GM23248 (cell line): Measurements from ENCODE around the gene ADAMTSL4.

Experiments
- EZH2 ChIP-seq: fragments of 200-600 bp; sonication (generic); IDR thresholded peaks from 2 replicates; pipeline ENCODE4 v1.6.1; 2018; ENCODE audit warnings: antibody characterized with exemption, mild to moderate bottlenecking; ENCODE audit not compliant: insufficient read depth, poor library complexity, severe bottlenecking
- EZH2phosphoT487 ChIP-seq: fragments of 200-600 bp; sonication (generic); IDR thresholded peaks from 2 replicates; pipeline ENCODE4 v1.6.1; 2018; ENCODE audit warnings: antibody characterized with exemption, moderate library complexity, mild to moderate bottlenecking, low read depth; ENCODE audit not compliant: insufficient read depth

DNA sequence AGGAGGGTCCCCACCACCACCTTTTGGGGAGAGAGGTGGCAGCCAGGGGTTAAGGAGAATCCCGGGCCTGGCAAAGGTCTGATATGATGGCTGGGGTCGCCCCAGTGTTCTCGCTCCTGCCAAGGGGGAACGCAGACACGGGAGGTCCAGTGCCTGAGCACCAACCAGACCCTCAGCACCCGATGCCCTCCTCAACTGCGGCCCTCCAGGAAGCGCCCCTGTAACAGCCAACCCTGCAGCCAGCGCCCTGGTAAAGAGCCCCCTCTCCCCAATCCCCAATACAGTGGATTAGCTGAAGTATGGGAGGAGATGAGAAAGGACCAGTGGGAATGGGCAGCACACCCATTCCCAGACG is 10.4 kb downstream of the ADAMTSL4 start:
- TF ChIP-seq EZH2phosphoT487 (no peak), EZH2 (no peak)
